ENCODE data around the gene APOBEC3C.
"Not testable (repeated sequence)": the region's sequence is repeated elsewhere in the genome, so short reads cannot be mapped to it uniquely, and the experiment has no call there.

Gene APOBEC3C

DNA sequence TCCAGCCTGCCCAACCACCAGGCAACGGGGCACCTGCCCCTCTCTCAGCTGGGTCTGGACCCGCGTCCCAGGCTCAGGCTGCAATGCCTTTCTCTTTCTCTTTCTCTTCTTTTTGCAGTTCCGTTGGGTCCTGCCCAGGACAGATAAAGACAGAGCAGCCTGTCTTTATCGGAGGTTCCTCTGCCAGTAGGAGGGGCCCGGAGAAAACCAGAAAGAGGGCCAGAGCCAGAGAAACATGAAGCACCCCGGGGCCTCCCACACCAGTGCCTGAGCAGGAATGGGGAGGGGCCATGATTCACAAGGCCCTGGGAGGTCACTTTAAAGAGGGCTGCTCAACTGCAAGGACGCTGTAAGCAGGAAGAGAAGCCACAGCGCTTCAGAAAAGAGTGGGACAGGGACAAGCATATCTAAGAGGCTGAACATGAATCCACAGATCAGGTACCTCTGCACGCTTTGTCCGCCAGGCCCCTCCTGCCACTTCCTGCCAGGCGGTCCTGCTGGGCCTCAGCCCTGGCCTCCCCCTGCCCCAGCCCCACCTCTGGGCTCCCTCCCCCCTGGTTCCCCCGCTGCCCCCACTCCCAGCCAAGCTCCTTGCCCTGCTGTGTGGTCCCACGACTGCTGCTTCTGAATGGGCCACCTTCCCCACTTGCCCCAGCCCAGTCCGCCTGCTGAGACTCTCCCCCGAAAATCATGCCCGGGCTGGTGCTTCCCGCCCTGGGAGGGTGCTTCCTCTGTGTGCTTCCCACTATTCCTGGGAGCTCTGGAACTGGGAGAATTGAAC, at the start of gene APOBEC3C:
APOBEC3C (plus strand) TSS at position 316 of the 781 bp plus-strand sequence; CDS start at position 422, 106 bp downstream.
- no peak for DNase-seq

- no peak for DNase-seq
Observed at GRCh38 chr22:38964306-38964705, 49.8 kb upstream of the APOBEC3C start.

DNA sequence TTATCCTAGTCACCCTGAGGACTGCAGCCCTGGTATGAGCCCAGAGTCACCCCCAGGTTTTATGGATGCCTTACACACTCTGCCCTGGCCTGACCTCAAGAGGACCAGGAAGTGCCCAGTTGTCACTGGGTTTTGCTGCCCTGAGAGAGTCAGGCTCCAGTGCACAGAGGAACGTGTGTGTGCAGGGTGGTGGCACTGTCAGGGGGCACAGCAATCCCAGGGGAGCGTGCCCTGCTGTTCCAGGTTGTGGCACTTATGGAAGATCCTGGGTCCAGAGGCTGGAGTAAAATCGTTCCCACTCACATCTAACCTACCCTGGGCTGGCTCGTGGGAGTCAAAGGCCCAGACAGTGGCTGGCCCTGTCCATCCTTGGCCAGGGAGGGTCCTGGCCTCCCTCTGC, 49.1 kb upstream of the APOBEC3C start:
- DNase-seq, result no peak

- DNase-seq, result no peak
Observed at GRCh38 chr22:38965614-38966379, 48.3 kb upstream of the APOBEC3C start.

DNA sequence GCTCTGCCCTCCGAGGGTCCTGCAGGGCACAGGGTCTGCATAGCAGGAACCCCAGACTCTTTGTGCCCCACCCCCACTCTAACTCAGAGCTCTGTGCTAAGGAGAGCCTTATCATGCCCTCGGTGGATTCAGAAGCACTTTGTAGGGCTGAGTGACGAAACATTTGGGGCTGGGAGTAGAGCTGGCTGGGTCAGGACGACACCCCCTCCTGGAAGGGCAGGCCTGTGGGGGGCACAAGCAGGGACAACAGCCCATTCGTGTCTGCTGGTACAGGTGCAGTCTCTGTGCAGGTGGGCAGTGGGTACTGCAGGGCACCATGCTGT, 47.7 kb upstream of the APOBEC3C start:
- DNase-seq, result no peak

DNA sequence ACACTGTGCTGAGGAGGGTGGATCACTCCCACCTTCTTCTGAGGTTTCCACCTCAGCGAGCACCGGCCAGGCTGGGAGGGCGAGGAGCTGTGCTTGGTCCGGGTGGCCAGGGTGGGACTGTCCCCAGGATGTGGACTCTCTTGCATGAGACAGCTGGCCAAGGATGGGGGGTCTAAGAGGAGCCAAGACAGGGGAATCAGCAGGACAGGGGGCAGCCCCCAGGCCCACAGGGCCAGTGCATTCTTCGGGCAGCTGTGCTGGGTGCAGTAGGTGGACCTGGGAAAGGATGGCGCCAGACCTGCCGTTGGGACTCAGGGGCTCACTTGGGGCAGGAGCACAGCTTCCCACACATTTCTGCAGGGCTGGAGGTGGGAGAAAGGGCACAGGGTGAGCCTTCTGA, 47.1 kb upstream of the APOBEC3C start:
- no peak for DNase-seq

GRCh38 chr22:38967451-38968450, 46.3 kb upstream of the APOBEC3C start:
- no peak for DNase-seq

DNA sequence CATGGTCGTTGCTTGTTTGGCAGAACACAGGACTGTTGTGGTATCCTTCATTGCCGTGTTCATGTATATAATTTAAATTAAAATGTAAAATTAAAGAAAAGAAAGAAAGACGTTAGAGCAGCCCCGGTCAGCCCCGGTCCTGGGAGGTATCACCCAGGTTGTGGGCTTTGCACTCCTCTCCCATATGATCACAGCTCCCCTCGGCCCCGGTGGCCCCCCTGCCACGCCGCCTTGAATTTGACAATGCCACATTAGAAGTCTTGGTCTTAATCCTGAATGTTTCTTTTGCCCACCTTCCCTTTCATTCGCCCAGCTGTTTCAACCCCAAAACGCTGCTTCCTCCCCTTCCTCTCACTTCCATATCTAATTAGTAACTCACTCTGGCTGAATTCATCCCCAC, 45.3 kb upstream of the APOBEC3C start:
- DNase-seq, result no peak

DNA sequence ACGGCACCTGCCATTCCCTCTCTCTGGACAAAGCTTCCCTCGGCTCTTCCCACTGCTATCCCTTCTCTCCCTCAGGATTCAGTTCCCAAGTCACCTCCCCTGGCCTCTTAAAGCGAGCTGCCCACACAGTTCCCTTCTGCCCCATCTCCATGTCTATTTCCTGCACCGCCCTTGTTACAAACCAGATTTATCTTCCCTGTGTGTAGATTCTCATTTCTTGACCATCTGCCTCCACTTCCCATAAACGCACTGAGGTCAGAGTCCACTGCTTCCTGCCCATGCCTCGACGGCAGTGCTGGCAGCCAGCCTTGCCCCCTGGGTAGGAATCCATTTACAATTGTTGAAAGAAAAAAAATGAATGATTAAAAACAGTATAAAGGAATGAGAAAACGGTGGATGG, 43.5 kb upstream of the APOBEC3C start:
- no peak for DNase-seq

- no peak for DNase-seq
Observed at GRCh38 chr22:38971202-38971601, 42.9 kb upstream of the APOBEC3C start.

DNA sequence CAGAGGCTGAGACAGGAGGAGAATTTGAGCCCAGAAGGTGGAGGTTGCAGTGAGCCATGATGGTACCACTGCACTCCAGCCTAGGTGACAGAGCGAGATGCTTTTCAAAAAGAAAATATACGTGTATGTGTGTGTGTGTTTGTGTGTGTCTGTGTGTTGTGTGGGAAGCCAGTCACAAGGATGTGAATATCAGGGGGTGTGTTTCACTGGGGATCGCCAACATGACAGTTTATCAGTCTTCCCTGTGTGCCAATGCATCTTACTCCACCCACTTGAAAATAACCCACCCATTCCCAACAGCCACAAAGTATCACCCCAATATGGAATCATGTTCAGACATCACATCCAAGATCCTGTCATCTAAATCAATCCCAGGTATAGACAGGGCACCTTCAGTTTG, 42.3 kb upstream of the APOBEC3C start:
- DNase-seq, result no peak

GRCh38 chr22:38972558-38972957, 41.5 kb upstream of the APOBEC3C start:
- no peak for DNase-seq

- DNase-seq, result peak; percentile 13
Observed at GRCh38 chr22:38973289-38974169, 40.5 kb upstream of the APOBEC3C start.

DNA sequence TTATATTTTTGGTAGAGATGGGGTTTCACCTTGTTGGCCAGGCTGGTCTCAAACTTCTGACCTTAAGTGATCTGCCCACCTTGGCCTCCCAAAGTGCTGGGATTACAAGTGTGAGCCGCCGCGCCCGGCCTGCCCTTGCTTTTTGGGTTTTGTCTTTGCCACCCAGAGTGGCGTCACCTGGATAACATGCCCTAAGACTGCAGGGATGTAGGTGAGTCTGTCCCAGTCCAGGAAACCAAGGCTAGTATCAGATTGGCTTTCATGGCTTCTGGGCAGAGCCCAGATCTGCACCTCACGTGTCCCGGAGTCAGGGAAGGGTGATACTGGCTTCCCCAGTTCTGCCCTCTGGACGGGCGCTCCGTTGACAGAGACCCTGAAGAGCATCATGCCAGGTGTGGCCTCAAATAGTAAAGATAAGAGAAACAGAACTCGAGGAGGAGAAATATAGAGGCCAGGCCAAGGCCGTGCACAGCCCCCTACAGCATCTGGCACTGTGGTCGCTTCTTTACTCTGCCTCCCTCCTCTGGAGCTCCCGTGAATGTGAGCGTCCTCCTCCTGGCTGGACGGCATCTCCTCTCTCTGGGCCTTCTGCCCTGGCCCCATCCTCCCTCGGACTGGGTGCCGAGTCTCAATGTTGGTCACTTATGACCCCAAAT, 39.8 kb upstream of the APOBEC3C start:
- no peak for DNase-seq

DNA sequence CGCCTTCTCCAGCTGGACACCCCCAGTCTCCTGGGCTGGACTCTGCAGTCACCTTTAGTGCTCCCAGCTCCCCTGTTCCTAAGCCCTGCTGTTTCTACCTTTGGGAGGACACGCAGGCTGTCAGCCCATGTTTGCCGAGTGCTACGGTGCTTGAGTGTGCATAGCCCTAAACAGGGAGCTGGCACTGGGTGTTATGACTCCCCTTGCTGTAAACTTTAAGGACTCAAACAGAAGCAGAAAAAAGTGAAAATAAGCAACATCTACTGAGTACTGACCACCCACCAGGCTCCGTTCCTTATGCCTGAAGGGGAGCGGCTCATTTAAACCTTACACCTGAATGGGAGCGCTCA, 39.3 kb upstream of the APOBEC3C start:
- no peak for DNase-seq

- not testable (repeated sequence) for DNase-seq
Observed at GRCh38 chr22:38977289-38977688, 36.8 kb upstream of the APOBEC3C start.

DNA sequence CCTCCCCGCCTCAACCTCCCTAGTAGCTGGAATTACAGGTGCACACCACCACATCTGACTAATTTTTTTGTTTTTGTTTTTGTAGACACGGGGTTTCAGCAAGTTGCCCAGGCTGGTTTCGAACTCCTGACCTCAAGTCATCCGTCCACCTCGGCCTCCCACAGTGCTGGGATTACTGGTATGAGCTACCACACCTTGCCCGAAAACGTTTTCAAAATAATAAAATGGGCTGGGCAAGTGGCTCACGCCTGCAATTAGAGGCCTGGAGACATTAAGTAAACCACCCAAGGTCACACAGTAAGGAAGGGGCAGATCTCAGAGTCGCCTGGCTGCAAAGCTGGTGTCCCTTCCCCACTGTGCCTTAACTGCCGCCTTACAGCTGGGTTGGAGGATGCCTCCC, 33.5 kb upstream of the APOBEC3C start:
- DNase-seq, result not testable (repeated sequence)

- DNase-seq, result no peak
Observed at GRCh38 chr22:38981005-38981991, 32.8 kb upstream of the APOBEC3C start.

DNA sequence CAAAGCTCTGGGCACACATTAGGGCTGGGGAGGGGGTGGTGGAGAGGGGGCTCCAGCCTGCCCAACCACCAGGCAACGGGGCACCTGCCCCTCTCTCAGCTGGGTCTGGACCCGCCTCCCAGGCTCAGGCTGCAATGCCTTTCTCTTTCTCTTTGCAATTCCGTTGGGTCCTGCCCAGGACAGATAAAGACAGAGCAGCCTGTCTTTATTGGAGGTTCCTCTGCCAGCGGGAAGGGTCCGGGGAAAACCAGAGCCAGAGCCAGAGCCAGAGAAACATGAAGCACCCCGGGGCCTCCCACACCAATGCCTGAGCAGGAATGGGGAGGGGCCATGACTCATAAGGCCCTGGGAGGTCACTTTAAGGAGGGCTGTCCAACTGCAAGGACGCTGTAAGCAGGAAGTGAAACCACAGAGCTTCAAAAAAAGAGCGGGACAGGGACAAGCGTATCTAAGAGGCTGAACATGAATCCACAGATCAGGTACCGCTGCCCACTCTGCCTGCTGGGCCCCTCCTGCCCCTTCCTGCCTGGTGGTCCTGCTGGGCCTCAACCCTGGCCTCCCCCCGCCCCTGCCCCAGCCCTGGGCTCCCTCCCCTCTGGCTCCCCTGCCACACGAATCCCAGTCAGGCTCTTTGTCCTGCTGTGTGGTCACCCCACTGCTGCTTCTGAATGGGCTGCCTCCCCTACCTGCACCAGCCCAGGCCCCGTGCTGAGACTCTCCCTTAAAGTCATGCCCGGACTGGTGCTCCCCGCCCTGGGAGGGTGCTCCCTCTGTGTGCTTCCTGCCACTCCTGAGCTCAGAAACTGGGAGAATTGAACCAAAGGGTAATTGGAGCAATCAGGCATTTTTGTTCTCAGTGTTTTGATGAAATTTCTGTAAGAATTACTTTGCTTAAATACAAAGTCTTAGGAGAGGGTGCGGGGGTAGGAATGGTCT, 31.8 kb upstream of the APOBEC3C start, which contains the start of gene APOBEC3B:
APOBEC3B (plus strand) TSS at position 356 of the 936 bp plus-strand sequence; CDS start at position 463, 107 bp downstream.
- no peak for DNase-seq

Measured in NCI-H1694 treated with DMSO at 0.1 percent for 48 hours (cell line).